Breast epithelium (tissue), 4 donors: Measurements from ENCODE around the gene SMIM14. TPM values are rescaled to one million over a fixed set of nuclear protein-coding genes. Genes with fewer than 3 reads are reported as not detected.
"Not testable (repeated sequence)": the region's sequence is repeated elsewhere in the genome, so short reads cannot be mapped to it uniquely, and the experiment has no call there.

Experiments
- DNase-seq, 2 donors: peaks; one replicate each; pipeline ENCODE4 v3.0.0-alpha.2; 2019; ENCODE audit warnings: low spot score in 2 of 2
- H3K27ac ChIP-seq, 2 donors: fragments of 200-600 bp; sonication (generic) in 1 of 2; one replicate each; pipeline ENCODE4 v1.5.1; 2016 to 2019; ENCODE audit warnings: mild to moderate bottlenecking in 1 of 2
- H3K27me3 ChIP-seq, 2 donors: fragments of 200-600 bp; sonication (generic) in 1 of 2; one replicate each; pipeline versions ENCODE4 v1.5.1 to v1.6.0; 2017 to 2019; ENCODE audit warnings: control low read depth in 1 of 2, mild to moderate bottlenecking in 1 of 2
- H3K36me3 ChIP-seq: fragments of 200-600 bp; one replicate; pipeline ENCODE4 v1.5.1; 2019
- H3K4me1 ChIP-seq, 2 donors: fragments of 200-600 bp; sonication (generic); one replicate each; pipeline ENCODE4 v1.5.1; 2016 to 2019; ENCODE audit warnings: control low read depth in 1 of 2
- H3K4me3 ChIP-seq, 3 donors: fragments of 200-600 bp; sonication (generic); 1 replicate in 2 of 3; 2 replicates in 1 of 3; pipeline ENCODE4 v1.5.1; 2016 to 2019; ENCODE audit warnings: mild to moderate bottlenecking in 3 of 3, moderate library complexity in 2 of 3
- H3K9me3 ChIP-seq, 2 donors: fragments of 200-600 bp; sonication (generic) in 1 of 2; one replicate each; pipeline ENCODE4 v1.5.1; 2016 to 2019; ENCODE audit warnings: control low read depth in 1 of 2
- POLR2A ChIP-seq: fragments of 450-650 bp; IDR thresholded peaks from one replicate; pipeline ENCODE4 v1.6.1; 2016; ENCODE audit warnings: antibody characterized with exemption, mild to moderate bottlenecking, moderate library complexity
- POLR2AphosphoS5 ChIP-seq, 3 donors: sonication (generic); formaldehyde crosslinking; IDR thresholded peaks; one replicate each; pipeline ENCODE4 v1.6.1; 2017; ENCODE audit warnings: antibody characterized with exemption in 3 of 3
- intact Hi-C: fragments of 100-400 bp; cut with DNase I; formaldehyde crosslinking; loops from one replicate; pipeline ENCODE4 v1.15.1; 2023; ENCODE audit warnings: low total_unique reads
- total RNA-seq, 3 donors: library from RNA; depleted of rRNA; stranded (reverse); fragments of >200 nt; gene quantifications; one replicate each; pipeline ENCODE4 v1.1.0, GENCODE V29; 2016
- TF ChIP-seq, protein P1 (sequence below), 3 donors: fragments of 450-650 bp; IDR thresholded peaks; one replicate each; pipeline ENCODE4 v1.5.1; 2016 to 2017; ENCODE audit warnings: antibody characterized with exemption in 3 of 3, mild to moderate bottlenecking in 3 of 3, moderate library complexity in 3 of 3

Gene SMIM14
- total RNA-seq, 3 donors from 2014 or later: 38.7 to 71.0 (median 43.6) TPM

DNA sequence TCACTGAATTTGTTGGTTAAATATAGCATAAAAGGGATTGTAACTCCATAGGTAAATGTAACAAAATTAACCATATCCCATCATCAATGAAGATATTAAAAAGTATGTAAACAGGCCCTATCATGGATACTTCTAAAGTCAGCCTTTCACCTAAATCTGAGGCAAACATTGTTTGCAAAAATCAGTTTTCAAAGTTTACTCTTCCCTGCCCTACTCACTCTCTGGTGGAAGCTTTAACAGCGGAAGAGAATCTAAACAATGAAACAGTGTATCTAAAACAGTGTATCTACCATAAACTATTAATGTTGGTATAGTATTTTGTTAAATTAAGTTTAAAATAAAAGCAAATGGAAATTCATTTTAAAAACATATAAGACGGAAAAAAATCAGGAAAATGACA, 21.1 kb downstream of the SMIM14 start:
- no peak for TF ChIP-seq POLR2AphosphoS5 (IDR thresholded peaks at IDR 0.05)
- TF ChIP-seq POLR2A: no peak
- TF ChIP-seq, protein P1, sequence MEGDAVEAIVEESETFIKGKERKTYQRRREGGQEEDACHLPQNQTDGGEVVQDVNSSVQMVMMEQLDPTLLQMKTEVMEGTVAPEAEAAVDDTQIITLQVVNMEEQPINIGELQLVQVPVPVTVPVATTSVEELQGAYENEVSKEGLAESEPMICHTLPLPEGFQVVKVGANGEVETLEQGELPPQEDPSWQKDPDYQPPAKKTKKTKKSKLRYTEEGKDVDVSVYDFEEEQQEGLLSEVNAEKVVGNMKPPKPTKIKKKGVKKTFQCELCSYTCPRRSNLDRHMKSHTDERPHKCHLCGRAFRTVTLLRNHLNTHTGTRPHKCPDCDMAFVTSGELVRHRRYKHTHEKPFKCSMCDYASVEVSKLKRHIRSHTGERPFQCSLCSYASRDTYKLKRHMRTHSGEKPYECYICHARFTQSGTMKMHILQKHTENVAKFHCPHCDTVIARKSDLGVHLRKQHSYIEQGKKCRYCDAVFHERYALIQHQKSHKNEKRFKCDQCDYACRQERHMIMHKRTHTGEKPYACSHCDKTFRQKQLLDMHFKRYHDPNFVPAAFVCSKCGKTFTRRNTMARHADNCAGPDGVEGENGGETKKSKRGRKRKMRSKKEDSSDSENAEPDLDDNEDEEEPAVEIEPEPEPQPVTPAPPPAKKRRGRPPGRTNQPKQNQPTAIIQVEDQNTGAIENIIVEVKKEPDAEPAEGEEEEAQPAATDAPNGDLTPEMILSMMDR (IDR thresholded peaks at IDR 0.05): no peak
- no peaks in the 10 kb centered on the region for H3K27me3 ChIP-seq
- no peak overlapping the region for H3K27ac ChIP-seq
- no peaks in the 10 kb centered on the region for H3K4me1 ChIP-seq
- no peaks in the 10 kb centered on the region for H3K9me3 ChIP-seq
- no peak overlapping the region for H3K4me3 ChIP-seq
- H3K36me3 ChIP-seq: no peaks in the 10 kb centered on the region
- DNase-seq: no peak
- intact Hi-C loops: no loop called here

DNA sequence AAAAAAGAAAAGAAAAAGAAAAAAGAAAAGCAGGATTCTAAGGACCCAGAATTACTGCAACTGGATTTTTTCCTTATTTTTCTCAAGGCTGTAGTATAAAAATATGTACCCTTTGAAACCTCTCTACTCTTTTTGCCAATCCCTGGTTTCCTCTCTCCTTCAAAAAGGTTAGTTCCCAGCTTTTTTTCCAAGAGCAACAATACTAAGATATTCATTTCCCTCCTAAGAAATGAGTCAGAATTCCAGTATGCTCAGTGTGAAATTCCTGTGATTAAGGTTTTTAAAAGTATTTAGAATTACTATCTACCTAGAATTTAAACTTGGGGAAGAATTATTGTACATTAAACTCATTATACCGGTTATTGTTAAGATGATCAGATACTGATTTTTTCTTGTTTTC, 22.0 kb downstream of the SMIM14 start:
- Histone ChIP-seq H3K4me3 (no peak overlapping the region), H3K27ac (no peak overlapping the region), H3K9me3 (no peaks in the 10 kb centered on the region), H3K36me3 (no peaks in the 10 kb centered on the region), H3K4me1 (no peaks in the 10 kb centered on the region), H3K27me3 (no peaks in the 10 kb centered on the region)
- TF ChIP-seq, protein P1 (IDR thresholded peaks at IDR 0.05): no peak
- TF ChIP-seq POLR2A (no peak), POLR2AphosphoS5 (IDR thresholded peaks at IDR 0.05) (no peak)
- DNase-seq: no peak
- intact Hi-C loops: no loop called here

DNA sequence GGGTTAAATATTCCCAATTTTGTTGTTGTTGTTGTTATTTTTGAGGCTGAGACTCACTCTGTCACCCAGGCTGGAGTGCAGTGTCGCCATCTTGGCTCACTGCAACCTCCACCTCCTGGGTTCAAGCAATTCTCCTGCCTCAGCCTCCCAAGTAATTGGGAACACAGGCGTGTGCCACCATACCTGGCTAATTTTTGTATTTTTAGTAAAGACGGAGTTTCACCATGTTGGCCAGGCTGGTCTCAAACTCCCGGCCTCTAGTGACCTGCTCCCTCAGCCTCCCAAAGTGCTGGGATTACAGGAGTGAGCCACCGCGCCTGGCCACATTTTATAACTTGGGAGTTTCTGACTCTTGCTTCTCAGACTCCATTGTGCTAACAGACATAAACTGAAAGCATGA, 22.6 kb downstream of the SMIM14 start:
- H3K36me3 ChIP-seq, H3K4me1 ChIP-seq, H3K27me3 ChIP-seq, H3K27ac ChIP-seq, intact Hi-C loops, H3K9me3 ChIP-seq, H3K4me3 ChIP-seq, DNase-seq: not testable (repeated sequence)

DNA sequence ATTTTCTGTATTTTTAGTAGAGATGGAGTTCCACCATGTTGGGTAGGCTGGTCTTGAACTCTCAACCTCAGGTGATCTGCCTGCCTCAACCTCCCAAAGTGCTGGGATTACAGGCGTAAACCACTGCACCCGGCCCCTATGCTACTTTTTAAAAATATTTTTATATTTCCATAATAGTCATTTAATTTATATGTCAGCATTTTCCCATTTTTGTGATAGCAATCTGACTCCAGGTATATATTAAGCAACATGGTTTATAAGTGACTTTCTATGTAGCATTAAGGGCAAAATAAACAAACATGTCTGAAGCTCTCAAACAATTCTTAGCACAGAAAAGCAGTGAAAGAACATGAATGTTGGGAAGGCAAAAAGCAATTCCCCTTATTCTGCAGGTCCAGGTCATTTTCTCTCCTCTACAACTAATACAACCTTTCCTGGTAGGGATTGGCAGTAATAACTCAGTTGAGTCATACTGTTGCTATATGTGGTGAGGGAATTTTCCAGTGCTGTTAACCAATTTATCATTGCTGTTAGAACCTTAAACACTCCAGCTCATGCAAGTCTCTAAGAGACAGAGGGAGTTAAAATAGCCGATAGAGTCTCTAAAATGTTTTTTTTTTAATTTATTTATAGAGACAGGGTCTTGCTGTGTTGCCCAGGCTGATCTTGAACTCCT, 24.0 kb downstream of the SMIM14 start:
- Histone ChIP-seq H3K27me3 (no peaks in the 10 kb centered on the region), H3K27ac (no peak overlapping the region), H3K36me3 (no peaks in the 10 kb centered on the region), H3K4me3 (no peak overlapping the region), H3K4me1 (no peaks in the 10 kb centered on the region), H3K9me3 (no peaks in the 10 kb centered on the region)
- TF ChIP-seq, protein P1 (IDR thresholded peaks at IDR 0.05): no peak
- TF ChIP-seq POLR2A: no peak
- TF ChIP-seq POLR2AphosphoS5 (IDR thresholded peaks at IDR 0.05): no peak
- intact Hi-C loops: no loop called here
- no peak for DNase-seq

DNA sequence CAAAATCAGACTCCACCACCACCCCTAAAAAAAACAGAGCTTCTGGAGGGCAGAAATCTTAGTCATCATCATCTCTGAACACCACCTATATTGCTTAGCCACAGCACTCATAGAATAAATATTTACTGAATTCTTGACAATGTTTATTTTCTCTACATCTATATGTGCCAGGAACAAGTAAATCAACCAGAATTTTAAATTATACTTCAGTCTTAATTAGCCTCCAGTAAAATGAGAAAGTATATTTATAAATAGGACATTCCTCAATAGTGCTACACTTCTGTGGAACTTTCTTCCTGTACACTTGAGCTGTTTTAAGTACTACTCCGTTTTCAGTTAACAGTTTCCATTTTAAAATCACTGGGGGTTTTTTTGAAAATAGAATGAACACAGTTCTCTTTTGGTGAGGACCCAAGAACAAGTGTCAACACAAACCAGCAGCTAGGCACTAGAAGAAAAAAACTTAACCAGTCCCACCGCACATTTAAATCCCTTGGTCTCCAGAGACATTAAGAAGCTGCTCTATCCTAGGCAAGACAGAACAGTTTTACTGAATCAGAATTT, 25.5 kb downstream of the SMIM14 start:
- H3K4me1 ChIP-seq: no peaks in the 10 kb centered on the region
- no peaks in the 10 kb centered on the region for H3K27me3 ChIP-seq
- intact Hi-C loops: no loop called here
- no peak overlapping the region for H3K4me3 ChIP-seq
- H3K9me3 ChIP-seq: no peaks in the 10 kb centered on the region
- no peaks in the 10 kb centered on the region for H3K36me3 ChIP-seq
- no peak for DNase-seq
- no peak for TF ChIP-seq POLR2AphosphoS5 (IDR thresholded peaks at IDR 0.05)
- TF ChIP-seq POLR2A: no peak
- TF ChIP-seq, protein P1 (IDR thresholded peaks at IDR 0.05): no peak
- no peak overlapping the region for H3K27ac ChIP-seq
